ENCODE measurements around the gene ADD2.

Gene ADD2

DNA sequence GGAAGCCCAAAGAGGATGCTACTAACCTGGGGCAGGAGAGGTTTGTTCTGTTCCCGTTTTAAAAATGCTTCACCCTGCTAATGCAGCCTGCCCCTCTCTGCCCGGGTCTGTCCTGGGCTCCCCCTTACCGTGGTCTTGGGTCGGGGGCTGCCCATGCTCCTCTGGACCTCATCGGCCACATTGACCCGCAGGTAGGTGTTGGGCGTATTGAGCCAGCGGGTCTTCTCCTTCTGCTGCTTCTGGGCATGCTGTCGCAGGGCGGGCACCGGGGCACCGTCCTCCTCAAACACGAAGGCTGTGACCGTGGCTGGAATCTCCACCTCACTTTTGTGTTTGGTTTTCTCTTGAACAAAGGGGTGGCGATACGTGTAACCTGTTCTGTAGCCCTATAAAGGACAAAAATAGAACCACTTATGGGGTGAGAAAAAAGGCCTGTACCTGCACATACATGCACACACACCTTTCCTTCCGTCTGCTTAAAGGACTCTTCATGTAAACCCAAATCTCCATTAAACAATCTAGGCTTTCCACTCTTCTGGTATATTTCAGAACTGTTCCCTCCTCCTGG is 89.3 kb downstream of the ADD2 start:
- TF ChIP-seq, protein P1, sequence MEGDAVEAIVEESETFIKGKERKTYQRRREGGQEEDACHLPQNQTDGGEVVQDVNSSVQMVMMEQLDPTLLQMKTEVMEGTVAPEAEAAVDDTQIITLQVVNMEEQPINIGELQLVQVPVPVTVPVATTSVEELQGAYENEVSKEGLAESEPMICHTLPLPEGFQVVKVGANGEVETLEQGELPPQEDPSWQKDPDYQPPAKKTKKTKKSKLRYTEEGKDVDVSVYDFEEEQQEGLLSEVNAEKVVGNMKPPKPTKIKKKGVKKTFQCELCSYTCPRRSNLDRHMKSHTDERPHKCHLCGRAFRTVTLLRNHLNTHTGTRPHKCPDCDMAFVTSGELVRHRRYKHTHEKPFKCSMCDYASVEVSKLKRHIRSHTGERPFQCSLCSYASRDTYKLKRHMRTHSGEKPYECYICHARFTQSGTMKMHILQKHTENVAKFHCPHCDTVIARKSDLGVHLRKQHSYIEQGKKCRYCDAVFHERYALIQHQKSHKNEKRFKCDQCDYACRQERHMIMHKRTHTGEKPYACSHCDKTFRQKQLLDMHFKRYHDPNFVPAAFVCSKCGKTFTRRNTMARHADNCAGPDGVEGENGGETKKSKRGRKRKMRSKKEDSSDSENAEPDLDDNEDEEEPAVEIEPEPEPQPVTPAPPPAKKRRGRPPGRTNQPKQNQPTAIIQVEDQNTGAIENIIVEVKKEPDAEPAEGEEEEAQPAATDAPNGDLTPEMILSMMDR (IDR thresholded peaks at IDR 0.05; ENCODE audit: low read depth, low read length): no peak
- DNase-seq (ENCODE audit: extremely low read depth, low read depth): no peak

DNA sequence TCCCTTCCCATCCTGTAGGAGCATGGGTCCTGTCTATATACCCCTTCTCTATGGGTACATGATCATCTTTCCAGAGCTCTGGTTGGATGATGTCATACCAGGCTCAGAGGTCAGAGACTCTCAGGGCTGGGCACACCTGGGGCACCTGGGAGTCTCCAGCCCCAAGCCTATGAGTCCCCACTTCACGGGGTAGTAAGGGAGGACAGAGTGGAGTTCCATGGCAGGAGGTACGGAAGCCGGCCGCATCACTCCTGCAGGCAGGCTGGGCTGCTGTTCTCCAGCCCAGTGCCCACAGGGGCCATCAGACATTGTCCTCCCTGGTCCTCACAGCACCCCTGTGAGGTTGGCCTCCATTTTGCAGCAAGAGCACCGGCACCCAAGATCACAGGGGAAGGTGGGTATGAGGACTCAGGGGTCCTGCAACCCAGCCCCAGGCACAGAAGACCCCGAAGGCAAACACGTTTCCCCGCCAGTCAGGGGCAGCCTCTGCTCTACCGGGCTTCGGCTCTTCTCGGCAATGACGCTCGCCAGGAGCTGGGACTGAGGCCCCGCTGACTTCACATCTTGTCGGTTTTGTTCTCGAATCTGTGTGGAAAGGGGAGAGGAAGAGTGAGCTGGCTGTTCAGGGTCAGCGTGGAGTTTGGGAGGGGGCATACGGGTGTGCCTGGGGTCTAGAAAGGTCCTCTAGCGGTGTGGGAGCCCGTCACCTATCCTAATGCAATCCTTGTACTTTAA is 91.5 kb downstream of the ADD2 start:
- no peak for DNase-seq (ENCODE audit: extremely low read depth, low read depth)
- TF ChIP-seq, protein P1 (IDR thresholded peaks at IDR 0.05; ENCODE audit: low read depth, low read length): no peak

DNA sequence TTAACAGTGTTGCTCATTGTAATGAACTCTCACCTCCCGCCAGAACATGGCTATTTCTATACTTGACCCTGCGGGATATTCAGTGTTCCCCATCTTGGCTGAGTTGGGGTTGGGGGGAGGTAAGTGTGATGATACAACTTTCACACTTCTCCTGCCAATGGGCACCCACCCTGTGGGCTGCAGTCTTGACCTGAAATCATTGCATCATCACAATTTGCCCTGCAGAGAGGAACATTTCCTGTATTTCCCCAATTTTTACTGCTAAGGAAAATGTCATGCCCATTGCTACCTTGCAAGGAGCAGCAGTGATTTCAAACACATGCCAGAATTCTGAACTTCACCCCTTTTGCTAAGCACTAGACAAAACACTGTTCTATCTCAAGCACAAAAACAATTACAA is 92.1 kb downstream of the ADD2 start:
- DNase-seq (ENCODE audit: extremely low read depth, low read depth): no peak
- TF ChIP-seq, protein P1 (IDR thresholded peaks at IDR 0.05; ENCODE audit: low read depth, low read length): no peak

DNA sequence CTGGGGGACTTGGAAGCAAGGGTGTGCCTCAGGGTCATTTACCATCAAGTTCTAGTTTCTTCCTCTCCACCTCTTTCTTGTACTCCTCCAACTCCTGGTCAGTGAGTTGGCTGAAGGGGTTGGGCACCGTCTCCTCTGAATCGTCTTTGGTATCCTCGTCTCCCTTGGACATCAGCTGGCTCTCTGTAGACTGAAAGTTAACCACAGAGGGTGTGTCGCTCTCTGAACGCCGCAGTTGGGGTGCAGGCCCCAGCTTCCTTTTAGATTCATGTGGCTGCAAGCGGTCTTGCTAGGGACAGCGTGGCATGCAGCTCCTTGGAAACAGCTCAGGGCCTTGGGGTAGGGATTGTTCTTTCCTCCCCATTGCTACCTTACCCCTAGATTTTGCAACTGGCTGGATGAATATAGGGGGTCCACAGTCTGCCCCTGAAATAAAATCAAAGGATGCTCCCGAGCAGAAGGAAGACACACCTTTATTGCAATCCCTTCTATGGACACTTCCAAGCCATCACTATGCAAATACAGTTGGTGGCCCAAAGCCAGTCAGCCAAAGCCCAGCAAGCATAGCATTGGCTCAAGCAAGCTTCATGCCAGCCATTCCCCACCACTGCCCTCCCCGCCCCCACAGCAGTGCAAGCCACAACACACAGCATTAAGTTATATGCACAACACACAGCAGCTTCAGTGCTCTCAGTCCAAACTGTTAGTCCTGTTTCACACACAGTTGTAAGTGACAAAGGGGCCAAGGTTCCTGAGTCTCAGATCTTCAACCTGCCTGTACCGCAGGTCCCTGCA is 93.2 kb downstream of the ADD2 start:
- DNase-seq (ENCODE audit: extremely low read depth, low read depth): no peak
- TF ChIP-seq, protein P1 (IDR thresholded peaks at IDR 0.05; ENCODE audit: low read depth, low read length): no peak

DNA sequence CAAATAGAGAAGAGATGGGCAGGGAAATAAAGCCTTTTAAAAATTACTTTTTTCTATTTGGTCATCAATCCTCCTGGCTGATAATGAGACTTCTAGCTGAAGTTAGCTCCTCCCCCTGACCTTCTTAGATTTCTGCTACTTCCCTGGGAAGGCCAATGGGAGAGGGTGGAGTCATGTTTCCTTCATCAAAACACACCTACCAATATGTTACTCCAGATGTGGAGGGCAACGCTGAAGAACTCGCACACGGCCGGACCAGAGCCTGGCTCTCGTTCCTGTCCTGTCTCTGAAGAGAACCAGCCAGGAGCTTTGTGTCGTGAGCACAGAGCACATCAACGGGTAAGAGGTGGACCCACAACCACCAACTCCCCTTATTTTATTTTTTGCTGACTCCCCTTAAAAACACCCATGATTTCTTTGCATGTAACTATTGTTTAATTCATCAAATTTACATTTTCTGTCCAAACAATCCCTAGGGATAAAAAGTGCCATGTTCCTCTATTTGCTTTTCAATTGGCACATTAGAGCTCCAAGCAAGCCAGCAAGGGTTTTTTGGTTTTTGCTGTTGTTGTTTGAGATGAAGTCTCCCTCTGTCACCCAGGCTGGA is 94.9 kb downstream of the ADD2 start:
- DNase-seq (ENCODE audit: extremely low read depth, low read depth): no peak
- TF ChIP-seq, protein P1 (IDR thresholded peaks at IDR 0.05; ENCODE audit: low read depth, low read length): no peak

DNA sequence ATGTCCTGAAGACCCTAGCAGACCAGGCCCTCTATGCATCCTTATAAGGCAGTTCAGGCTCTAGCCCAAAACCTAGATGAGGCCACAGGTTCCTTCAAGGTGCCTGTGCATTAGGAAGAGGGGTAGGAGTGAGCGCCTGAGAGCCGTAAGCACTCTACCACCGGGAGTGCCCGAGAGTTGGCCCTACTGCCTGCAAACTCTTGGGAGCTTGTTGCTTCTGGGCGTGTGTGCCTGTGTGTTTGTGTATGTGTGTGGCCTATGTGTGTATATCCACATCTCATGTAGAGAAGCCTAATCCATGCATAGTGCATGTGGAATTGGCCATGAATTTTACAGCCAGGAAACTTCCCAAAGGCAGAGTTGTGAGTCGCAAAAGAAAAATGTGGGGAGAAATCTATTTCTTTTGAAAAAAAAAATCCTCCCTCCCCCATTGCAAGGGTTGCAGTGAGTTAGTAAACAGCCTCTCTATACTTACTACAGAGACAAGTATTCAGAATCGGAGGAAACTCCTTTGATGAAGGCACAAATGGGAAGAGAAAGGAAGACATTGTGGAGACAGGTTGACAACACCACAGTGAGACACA is 96.8 kb downstream of the ADD2 start:
- TF ChIP-seq, protein P1 (IDR thresholded peaks at IDR 0.05; ENCODE audit: low read depth, low read length): no peak
- no peak for DNase-seq (ENCODE audit: extremely low read depth, low read depth)
